ENCODE measurements around the gene NHS.
A peak's percentile ranks its signal among the peaks of the same experiment; 100 is the strongest.

- TF ChIP-seq CTCF (IDR thresholded peaks at IDR 0.05 in 8 of 11, conservative IDR thresholded peaks at IDR 0.05 in 3 of 11) = peak in 10 of 11 experiments; percentile 19 to 58 (median 47)
- no peak for TF ChIP-seq POLR2AphosphoS5 (IDR thresholded peaks at IDR 0.05)
Measured at GRCh38 chrX:17590892-17591740, 216.1 kb downstream of the NHS start.
